GM19397 (cell line): ENCODE results near the gene DENND4A.
"Not testable (repeated sequence)": the region's sequence is repeated elsewhere in the genome, so short reads cannot be mapped to it uniquely, and the experiment has no call there.

Source experiments
- ATAC-seq: cut with Tn5 transposase; IDR thresholded peaks from one replicate; pipeline ENCODE4 v1.9.1; 2021; ENCODE audit warnings: mild to moderate bottlenecking, moderate library complexity; ENCODE audit not compliant: unreplicated experiment

Gene DENND4A

GRCh38 chr15:65819563-65819960 lies 27.5 kb upstream of the DENND4A start:
- ATAC-seq, result no peak

- ATAC-seq, result peak; percentile 45
Observed at GRCh38 chr15:65818927-65819562, 27.0 kb upstream of the DENND4A start.

- ATAC-seq, result no peak
Observed at GRCh38 chr15:65816441-65816840, 24.3 kb upstream of the DENND4A start.

- not testable (repeated sequence) for ATAC-seq
Observed at GRCh38 chr15:65816008-65816407, 23.9 kb upstream of the DENND4A start.

- not testable (repeated sequence) for ATAC-seq
Observed at GRCh38 chr15:65814271-65814670, 22.2 kb upstream of the DENND4A start.

- no peak for ATAC-seq
Observed at GRCh38 chr15:65812916-65813315, 20.8 kb upstream of the DENND4A start.

GRCh38 chr15:65812467-65812866 lies 20.4 kb upstream of the DENND4A start:
- ATAC-seq, result no peak

- no peak for ATAC-seq
Observed at GRCh38 chr15:65811835-65812234, 19.7 kb upstream of the DENND4A start.

GRCh38 chr15:65811011-65811733 lies 19.1 kb upstream of the DENND4A start:
- not testable (repeated sequence) for ATAC-seq

GRCh38 chr15:65806397-65806796 lies 14.3 kb upstream of the DENND4A start:
- no peak for ATAC-seq

- no peak for ATAC-seq
Observed at GRCh38 chr15:65805019-65805745, 13.1 kb upstream of the DENND4A start.

GRCh38 chr15:65804252-65804931 lies 12.3 kb upstream of the DENND4A start:
- no peak for ATAC-seq

GRCh38 chr15:65801229-65801805 lies 9.2 kb upstream of the DENND4A start:
- ATAC-seq, result no peak

- no peak for ATAC-seq
Observed at GRCh38 chr15:65796610-65797078, 4.6 kb upstream of the DENND4A start.

- ATAC-seq, result no peak
Observed at GRCh38 chr15:65795663-65796216, 3.6 kb upstream of the DENND4A start.

GRCh38 chr15:65793818-65794104 lies 1.7 kb upstream of the DENND4A start:
- ATAC-seq, result no peak

- no peak for ATAC-seq
Observed at GRCh38 chr15:65792988-65793817, 1.1 kb upstream of the DENND4A start.

- ATAC-seq, result peak; percentile 4
Observed at GRCh38 chr15:65791335-65792137, 557 bp downstream of the DENND4A start.

- no peak for ATAC-seq
Observed at GRCh38 chr15:65790694-65791334, 1.3 kb downstream of the DENND4A start.
